ENCODE results near the gene MAST4.

MAST4 gene

DNA sequence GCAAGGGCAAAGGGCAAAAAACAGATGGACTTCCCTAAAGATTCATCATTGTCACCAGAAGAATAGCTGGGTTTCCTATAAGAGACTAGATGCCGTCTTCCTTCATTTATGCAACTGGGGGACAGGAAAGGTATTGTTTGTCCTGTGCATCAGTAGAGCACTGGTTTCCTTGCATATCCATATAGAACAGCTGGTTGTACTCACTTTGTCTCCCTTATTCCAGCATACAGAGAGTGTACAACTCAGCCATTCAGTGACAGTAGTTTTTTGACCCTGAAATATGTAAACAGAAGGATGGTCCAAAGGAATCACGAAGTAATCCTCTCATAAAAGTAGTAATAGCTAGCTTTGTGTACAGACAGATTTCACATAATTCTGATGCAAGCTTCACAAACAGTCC lies 22.5 kb upstream of the MAST4 start:
- H3K27ac ChIP-seq (ENCODE audit: extremely low read depth, low read depth, low read length): no peak overlapping the region
- ChIA-PET POLR2A (no interaction called here), CTCF (no interaction called here)
- no peaks in the 10 kb centered on the region; the same call in 1 of the 2 replicates for H3K9me3 ChIP-seq (ENCODE audit: control insufficient read depth, insufficient read depth, low read depth, low read length)
- no peak overlapping the region for H3K4me3 ChIP-seq (ENCODE audit: low read depth, low read length)
- no peaks in the 10 kb centered on the region for H3K36me3 ChIP-seq (ENCODE audit: control insufficient read depth in 2 of 2, insufficient read depth in 1 of 2, low read length in 2 of 2)
- H3K4me1 ChIP-seq (ENCODE audit: control insufficient read depth, insufficient read depth, low read length): no peaks in the 10 kb centered on the region
- TF ChIP-seq, protein P1, sequence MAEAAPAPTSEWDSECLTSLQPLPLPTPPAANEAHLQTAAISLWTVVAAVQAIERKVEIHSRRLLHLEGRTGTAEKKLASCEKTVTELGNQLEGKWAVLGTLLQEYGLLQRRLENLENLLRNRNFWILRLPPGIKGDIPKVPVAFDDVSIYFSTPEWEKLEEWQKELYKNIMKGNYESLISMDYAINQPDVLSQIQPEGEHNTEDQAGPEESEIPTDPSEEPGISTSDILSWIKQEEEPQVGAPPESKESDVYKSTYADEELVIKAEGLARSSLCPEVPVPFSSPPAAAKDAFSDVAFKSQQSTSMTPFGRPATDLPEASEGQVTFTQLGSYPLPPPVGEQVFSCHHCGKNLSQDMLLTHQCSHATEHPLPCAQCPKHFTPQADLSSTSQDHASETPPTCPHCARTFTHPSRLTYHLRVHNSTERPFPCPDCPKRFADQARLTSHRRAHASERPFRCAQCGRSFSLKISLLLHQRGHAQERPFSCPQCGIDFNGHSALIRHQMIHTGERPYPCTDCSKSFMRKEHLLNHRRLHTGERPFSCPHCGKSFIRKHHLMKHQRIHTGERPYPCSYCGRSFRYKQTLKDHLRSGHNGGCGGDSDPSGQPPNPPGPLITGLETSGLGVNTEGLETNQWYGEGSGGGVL (tag by site-specific recombination; IDR thresholded peaks at IDR 0.05): no peak
- TF ChIP-seq ZNF621 (tag by site-specific recombination; IDR thresholded peaks at IDR 0.05) (no peak), ZNF768 (tag by site-specific recombination; IDR thresholded peaks at IDR 0.05) (no peak), ZNF654 (tag by site-specific recombination; IDR thresholded peaks at IDR 0.05; ENCODE audit: low read depth) (no peak), BCL11A (tag by site-specific recombination; IDR thresholded peaks at IDR 0.05; ENCODE audit: low read depth) (no peak), ZIC2 (tag by site-specific recombination; IDR thresholded peaks at IDR 0.05) (no peak), ZNF239 (tag by site-specific recombination; IDR thresholded peaks at IDR 0.05) (no peak), ZNF777 (tag by site-specific recombination; IDR thresholded peaks at IDR 0.05; ENCODE audit: borderline replicate concordance) (no peak), ZNF677 (tag by site-specific recombination; IDR thresholded peaks at IDR 0.05) (no peak)
- TF ChIP-seq, protein P2, sequence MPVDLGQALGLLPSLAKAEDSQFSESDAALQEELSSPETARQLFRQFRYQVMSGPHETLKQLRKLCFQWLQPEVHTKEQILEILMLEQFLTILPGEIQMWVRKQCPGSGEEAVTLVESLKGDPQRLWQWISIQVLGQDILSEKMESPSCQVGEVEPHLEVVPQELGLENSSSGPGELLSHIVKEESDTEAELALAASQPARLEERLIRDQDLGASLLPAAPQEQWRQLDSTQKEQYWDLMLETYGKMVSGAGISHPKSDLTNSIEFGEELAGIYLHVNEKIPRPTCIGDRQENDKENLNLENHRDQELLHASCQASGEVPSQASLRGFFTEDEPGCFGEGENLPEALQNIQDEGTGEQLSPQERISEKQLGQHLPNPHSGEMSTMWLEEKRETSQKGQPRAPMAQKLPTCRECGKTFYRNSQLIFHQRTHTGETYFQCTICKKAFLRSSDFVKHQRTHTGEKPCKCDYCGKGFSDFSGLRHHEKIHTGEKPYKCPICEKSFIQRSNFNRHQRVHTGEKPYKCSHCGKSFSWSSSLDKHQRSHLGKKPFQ (tag by site-specific recombination; IDR thresholded peaks at IDR 0.05): no peak

DNA sequence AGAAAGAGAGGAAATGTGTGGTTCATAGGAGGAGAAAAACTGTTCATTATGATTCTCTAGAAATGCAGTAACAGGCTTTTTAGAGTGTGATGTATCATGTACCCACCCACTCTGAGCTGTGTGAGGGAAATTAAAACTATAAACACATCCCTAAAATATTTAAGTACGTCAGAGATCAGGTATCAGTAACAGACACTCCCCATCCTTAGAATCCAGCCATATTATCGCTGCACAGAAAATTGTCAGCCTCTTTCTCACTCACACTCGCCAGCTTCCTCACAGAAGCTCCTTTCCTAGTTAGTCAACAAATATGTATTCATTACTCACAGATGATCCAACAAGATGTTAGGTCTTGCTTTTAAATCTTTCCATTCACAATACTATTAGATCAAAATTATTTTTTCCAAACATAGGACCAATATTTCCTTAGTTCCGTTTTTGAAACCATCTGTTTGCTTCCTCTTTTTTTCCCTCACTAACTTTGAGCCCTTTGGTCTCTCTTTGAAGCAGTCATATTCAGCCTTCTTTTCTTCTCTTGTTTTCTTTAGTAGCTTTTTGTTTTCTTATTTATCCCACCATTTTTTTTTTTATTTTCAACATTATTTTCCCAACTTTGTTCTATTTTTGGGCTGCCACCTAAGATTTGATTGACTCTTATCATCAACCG lies 13.6 kb upstream of the MAST4 start:
- no peak overlapping the region for H3K4me3 ChIP-seq (ENCODE audit: low read depth, low read length)
- H3K36me3 ChIP-seq (ENCODE audit: control insufficient read depth in 2 of 2, insufficient read depth in 1 of 2, low read length in 2 of 2): no peaks in the 10 kb centered on the region
- TF ChIP-seq KLF7 (tag by site-specific recombination; IDR thresholded peaks at IDR 0.05; ENCODE audit: borderline replicate concordance) (no peak), ZNF157 (tag by site-specific recombination; IDR thresholded peaks at IDR 0.05) (no peak), ZNF335 (tag by site-specific recombination; conservative IDR thresholded peaks at IDR 0.05) (peak; percentile 20; the same call in 1 of the 2 replicates), ZFHX2 (tag by site-specific recombination; conservative IDR thresholded peaks at IDR 0.05) (peak; percentile 42), ZNF184 (tag by site-specific recombination; IDR thresholded peaks at IDR 0.05) (peak; percentile 81), ZEB2 (tag by site-specific recombination; IDR thresholded peaks at IDR 0.05) (no peak), ZNF202 (tag by site-specific recombination; IDR thresholded peaks at IDR 0.05; ENCODE audit: borderline replicate concordance) (no peak), MZF1 (tag by site-specific recombination; IDR thresholded peaks at IDR 0.05; ENCODE audit: borderline replicate concordance) (peak; percentile 32; the same call in 1 of the 2 replicates), ZNF629 (tag by site-specific recombination; IDR thresholded peaks at IDR 0.05) (0 out of 2 replicates have a peak, but pooled peaks have one; percentile 43), WT1 (tag by site-specific recombination; IDR thresholded peaks at IDR 0.05) (peak; percentile 74)
- TF ChIP-seq, protein P3, sequence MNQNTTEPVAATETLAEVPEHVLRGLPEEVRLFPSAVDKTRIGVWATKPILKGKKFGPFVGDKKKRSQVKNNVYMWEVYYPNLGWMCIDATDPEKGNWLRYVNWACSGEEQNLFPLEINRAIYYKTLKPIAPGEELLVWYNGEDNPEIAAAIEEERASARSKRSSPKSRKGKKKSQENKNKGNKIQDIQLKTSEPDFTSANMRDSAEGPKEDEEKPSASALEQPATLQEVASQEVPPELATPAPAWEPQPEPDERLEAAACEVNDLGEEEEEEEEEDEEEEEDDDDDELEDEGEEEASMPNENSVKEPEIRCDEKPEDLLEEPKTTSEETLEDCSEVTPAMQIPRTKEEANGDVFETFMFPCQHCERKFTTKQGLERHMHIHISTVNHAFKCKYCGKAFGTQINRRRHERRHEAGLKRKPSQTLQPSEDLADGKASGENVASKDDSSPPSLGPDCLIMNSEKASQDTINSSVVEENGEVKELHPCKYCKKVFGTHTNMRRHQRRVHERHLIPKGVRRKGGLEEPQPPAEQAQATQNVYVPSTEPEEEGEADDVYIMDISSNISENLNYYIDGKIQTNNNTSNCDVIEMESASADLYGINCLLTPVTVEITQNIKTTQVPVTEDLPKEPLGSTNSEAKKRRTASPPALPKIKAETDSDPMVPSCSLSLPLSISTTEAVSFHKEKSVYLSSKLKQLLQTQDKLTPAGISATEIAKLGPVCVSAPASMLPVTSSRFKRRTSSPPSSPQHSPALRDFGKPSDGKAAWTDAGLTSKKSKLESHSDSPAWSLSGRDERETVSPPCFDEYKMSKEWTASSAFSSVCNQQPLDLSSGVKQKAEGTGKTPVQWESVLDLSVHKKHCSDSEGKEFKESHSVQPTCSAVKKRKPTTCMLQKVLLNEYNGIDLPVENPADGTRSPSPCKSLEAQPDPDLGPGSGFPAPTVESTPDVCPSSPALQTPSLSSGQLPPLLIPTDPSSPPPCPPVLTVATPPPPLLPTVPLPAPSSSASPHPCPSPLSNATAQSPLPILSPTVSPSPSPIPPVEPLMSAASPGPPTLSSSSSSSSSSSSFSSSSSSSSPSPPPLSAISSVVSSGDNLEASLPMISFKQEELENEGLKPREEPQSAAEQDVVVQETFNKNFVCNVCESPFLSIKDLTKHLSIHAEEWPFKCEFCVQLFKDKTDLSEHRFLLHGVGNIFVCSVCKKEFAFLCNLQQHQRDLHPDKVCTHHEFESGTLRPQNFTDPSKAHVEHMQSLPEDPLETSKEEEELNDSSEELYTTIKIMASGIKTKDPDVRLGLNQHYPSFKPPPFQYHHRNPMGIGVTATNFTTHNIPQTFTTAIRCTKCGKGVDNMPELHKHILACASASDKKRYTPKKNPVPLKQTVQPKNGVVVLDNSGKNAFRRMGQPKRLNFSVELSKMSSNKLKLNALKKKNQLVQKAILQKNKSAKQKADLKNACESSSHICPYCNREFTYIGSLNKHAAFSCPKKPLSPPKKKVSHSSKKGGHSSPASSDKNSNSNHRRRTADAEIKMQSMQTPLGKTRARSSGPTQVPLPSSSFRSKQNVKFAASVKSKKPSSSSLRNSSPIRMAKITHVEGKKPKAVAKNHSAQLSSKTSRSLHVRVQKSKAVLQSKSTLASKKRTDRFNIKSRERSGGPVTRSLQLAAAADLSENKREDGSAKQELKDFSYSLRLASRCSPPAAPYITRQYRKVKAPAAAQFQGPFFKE (tag by site-specific recombination; IDR thresholded peaks at IDR 0.05; ENCODE audit: borderline replicate concordance): no peak
- TF ChIP-seq, protein P4, sequence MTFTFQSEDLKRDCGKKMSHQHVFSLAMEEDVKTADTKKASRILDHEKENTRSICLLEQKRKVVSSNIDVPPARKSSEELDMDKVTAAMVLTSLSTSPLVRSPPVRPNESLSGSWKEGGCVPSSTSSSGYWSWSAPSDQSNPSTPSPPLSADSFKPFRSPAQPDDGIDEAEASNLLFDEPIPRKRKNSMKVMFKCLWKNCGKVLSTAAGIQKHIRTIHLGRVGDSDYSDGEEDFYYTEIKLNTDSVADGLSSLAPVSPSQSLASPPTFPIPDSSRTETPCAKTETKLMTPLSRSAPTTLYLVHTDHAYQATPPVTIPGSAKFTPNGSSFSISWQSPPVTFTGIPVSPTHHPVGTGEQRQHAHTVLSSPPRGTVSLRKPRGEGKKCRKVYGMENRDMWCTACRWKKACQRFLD (tag by site-specific recombination; IDR thresholded peaks at IDR 0.05): no peak
- CTCF ChIA-PET: no interaction called here
- peaks cover 3% of the 10 kb centered on the region; the same call in 1 of the 2 replicates for H3K4me1 ChIP-seq (ENCODE audit: control insufficient read depth, insufficient read depth, low read length)
- no peak overlapping the region for H3K27ac ChIP-seq (ENCODE audit: extremely low read depth, low read depth, low read length)
- POLR2A ChIA-PET: no interaction called here
- no peaks in the 10 kb centered on the region for H3K9me3 ChIP-seq (ENCODE audit: control insufficient read depth, insufficient read depth, low read depth, low read length)
